ENCODE results near the gene SEMA4D.
A peak's percentile ranks its signal among the peaks of the same experiment; 100 is the strongest.

Gene SEMA4D

GRCh38 chr9:89364666-89365531, 133.0 kb downstream of the SEMA4D start:
- no peak for DNase-seq

GRCh38 chr9:89363921-89364665, 133.8 kb downstream of the SEMA4D start:
- no peak for DNase-seq

GRCh38 chr9:89363311-89363670, 134.6 kb downstream of the SEMA4D start:
- no peak for DNase-seq

DNA sequence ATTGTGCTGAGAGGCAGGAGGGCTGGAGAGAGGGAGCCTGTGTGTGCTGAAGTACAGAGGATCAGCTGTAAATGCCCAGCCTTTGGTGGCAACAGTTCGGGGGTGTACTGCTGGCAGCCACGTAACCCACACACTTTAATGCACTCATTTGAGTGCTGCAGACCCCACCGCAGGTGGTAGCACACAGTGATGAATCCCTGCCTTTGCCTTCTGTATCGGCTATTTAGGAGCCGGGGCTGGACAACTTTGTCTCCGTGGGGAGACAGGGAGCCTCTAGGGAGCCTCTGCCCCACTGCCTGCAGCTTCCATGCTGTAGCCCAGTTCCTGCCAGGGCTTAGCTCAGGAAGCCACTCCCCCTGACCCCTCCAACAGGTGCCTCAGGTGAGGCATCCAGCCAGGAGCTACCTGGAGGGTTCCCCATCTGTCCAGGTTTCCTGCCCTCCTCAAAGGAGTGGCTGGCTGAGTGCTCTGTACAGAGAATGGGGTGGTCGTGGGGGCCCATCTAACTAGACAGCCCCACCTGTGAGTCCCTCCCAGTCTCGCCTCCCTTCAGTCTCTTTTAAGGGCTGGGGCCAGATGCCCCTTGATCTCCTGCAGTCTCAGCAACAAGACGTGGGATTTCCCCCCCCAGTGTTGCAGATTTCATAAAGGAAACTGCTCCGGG, 135.1 kb downstream of the SEMA4D start:
- peak; percentile 45 for DNase-seq

- peak; percentile 48 for DNase-seq
Observed at GRCh38 chr9:89361816-89362646, 135.9 kb downstream of the SEMA4D start.

DNA sequence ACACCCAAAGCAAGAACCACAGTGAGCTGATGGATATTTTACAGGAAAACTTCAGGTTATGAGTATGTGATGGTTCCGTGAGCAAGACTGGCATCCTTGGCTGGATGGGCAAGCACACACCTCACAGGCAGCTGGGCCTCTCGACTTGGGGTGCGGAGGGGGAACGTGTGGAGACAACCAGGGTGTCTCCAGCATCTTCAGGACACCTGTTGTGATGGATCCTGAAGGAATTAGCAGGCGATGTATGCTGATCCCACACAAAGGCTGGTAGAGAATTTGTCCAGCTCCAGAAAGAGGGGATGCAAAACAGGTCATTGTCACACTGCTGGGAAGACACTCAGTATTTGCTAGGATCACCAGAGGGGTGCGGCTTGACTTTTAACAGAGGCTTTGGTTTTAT, 136.9 kb downstream of the SEMA4D start:
- peak; percentile 11 for DNase-seq

DNA sequence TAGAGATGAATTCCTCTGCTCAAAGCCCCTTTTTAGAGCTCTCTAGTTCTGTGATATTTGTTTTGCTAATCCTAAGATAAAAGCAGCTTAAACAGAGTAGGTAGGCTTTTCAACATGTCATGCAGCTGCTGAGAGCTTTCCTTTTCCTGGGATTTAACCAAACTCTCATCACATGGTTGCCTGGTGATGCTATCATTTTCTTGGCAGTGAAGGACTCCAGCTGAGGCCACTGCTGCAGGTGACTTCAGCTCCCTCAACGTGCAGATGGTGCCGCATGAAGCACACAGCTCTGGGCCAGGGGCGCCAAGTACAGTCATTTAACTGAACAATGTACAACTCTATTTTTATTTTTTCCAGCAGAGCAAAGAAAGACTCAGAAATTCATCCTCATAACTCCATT, 137.4 kb downstream of the SEMA4D start:
- DNase-seq: peak; percentile 26

DNA sequence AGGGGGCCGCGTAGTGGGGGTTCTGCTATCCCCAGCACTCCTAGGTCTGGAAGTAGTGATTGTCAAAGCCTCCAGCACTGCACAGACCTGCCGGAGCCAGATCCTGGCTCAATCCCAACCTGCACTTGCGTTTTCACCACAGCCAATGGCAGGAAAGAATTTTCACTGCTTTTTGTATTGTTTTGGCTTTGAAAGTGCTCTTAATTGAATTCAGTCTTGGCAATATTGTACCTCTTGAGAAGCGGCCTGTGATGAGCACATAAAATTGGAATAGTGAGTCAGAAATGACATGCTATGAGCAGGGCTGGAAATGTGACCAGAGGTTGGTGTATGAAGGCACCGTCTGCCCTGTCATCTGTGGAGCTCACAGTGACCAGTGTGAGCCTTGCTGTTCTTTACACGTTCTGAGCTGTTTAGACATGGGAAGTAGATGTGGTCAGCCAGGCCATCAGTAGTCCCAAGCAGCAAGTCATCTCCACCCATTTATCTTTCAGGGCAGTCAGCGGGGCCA, 138.1 kb downstream of the SEMA4D start:
- DNase-seq: peak; percentile 21

GRCh38 chr9:89358985-89359384, 138.9 kb downstream of the SEMA4D start:
- peak; percentile 52 for DNase-seq

GRCh38 chr9:89358376-89358916, 139.5 kb downstream of the SEMA4D start:
- DNase-seq: no peak

GRCh38 chr9:89357331-89358197, 140.3 kb downstream of the SEMA4D start:
- peak; percentile 43 for DNase-seq

- DNase-seq: peak; percentile 35
Observed at GRCh38 chr9:89356782-89357181, 141.1 kb downstream of the SEMA4D start.

GRCh38 chr9:89354471-89354870, 143.4 kb downstream of the SEMA4D start:
- DNase-seq: peak; percentile 18

DNA sequence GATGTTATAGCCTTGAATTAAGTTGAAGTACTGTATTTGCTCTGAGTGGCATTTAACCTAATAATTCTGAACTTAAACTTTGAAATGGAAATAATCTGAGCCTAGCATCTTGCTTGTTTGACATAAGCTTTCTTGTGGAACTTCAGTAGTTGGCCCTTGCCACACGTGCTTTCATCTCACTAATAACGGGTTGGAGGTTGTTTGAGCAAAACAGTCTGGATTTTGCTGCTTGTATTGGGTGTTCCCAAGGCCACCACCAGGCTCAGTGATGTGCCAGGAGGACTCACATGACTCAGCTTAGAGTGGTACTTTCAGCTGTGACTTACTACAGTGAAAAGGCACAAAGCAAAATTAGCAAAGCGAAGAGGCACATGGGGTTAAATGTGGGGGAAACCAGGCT, 143.9 kb downstream of the SEMA4D start:
- DNase-seq: peak; percentile 57

DNA sequence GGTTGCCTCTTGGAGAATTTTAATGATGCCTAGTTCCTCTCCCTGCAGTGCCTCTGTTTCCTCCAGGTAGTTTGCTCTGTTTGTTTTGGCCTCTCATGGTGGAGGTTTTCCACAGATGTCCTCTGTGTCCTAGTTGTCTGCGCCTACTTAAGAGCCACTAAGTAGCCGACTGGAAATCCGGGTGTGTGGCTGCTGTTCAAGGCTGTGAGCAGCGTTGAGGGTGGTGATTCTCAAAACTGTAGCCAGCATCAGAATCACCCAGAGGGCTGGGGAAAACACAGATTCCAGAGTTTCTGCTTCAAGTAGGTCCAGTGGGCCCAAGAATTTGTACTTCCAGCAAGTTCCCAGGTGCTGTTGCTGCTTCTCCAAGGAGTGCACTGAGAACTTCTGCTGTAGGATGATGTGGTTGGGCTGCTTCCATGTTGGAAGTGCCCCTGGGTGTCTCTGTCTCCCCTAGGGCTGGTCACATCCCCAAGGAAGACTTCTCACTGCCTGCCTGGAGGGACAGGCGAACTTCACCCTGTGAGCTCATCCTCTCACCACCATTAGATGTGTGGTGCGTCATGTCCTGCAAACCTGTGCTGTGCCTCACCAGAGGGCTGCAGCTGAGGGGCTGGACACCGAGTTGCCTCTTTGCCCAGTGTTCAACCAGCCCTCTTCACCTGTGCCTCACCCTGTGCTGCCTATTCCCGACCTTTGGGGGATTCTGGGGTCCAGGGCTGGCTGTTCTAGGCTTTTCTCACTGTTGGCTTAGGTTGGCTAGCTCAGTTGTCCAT, 144.9 kb downstream of the SEMA4D start:
- peak; percentile 46 for DNase-seq

DNA sequence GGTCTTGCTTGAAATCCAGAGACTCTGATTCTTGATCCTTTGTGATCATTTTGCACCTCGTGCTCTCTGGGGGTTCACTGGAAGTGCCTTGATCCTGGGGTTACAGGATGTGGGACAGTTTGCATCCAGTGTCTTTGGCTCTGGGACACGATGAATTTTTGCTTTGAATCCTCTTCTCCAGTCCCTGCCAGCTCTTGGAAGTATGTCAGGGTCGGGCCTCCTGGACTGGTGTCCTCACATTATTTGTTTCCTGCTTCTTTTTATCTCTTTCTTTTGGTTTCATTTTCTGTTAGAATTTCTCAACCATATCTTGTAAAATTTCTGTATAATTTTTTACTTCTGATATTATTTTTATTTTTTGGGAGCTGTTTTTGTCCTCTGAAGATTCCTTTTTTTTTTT, 145.5 kb downstream of the SEMA4D start:
- DNase-seq: peak; percentile 22

- DNase-seq: peak; percentile 14
Observed at GRCh38 chr9:89351584-89352300, 146.2 kb downstream of the SEMA4D start.

DNA sequence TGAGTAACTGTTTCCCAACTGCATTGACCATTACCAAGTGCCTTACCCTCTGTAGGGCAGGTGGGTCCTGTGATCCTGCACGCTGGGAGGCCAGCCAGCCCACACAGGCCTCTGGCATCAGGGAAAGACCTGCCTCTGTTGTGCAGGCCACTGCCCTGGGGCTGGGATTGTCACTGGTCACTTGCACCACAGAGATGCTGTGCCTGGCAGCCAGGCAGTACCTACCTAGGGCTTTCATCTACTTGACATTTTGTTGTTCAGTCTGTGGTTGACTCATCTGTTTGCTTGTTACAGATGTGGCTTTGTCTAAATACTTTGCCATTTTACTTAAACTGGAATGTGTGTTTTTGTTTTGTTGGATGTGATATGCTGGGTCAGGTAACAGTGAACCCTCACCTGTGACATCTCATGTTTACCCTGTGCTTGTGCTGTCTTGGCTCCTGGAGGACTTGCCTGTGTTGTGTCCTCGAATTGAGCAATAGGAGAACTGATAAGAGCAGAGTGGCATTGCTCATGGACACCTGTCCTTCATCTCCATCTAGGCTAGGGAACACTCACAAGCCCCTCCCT, 146.8 kb downstream of the SEMA4D start:
- peak; percentile 44 for DNase-seq

DNA sequence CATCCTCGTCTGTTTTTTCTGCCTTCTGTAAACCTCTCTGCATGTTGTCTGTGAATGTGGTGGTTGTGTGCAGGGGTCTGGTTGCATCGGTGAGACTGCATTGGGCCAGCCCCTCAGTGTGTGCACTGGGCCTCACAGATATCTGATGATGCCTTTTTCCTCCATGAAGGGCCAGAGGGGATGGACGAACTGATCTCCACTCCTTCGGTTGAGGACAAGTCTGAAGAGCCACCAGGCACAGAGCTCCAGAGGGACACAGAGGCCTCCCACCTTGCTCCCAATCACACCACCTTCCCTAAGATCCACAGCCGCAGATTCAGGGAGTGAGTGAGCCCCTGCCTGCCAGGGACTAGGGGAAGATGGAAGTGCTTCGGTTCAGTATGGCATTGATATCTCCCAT, 148.3 kb downstream of the SEMA4D start:
- no peak for DNase-seq

Measured in islet precursor cell (in vitro differentiated cells).